Kidney epithelial cell (primary cell): ENCODE measurements around the gene ARFGAP2. TPM values are rescaled to one million over a fixed set of nuclear protein-coding genes. Genes with fewer than 3 reads are reported as not detected.
"Not testable (repeated sequence)": the region's sequence is repeated elsewhere in the genome, so short reads cannot be mapped to it uniquely, and the experiment has no call there.

Experiments used
- DNase-seq: peaks from one replicate; pipeline ENCODE4 v3.0.0-alpha.2; 2010; ENCODE audit warnings: low read depth
- H3K27me3 ChIP-seq: 2 replicates; pipeline ENCODE4 v1.6.0; 2011; ENCODE audit warnings: low read length; ENCODE audit not compliant: control insufficient read depth, insufficient read depth
- H3K36me3 ChIP-seq: 2 replicates; pipeline ENCODE4 v1.5.1; 2011; ENCODE audit warnings: low read length; ENCODE audit not compliant: control insufficient read depth, insufficient read depth
- H3K4me3 ChIP-seq: 2 replicates; pipeline ENCODE4 v1.5.1; 2011; ENCODE audit warnings: low read depth, mild to moderate bottlenecking, control low read depth, low read length
- CTCF ChIP-seq: IDR thresholded peaks from 2 replicates; pipeline ENCODE4 v1.5.1; 2011; ENCODE audit warnings: mild to moderate bottlenecking, moderate library complexity, low read length, control low read depth, inconsistent platforms; ENCODE audit not compliant: insufficient read depth, poor library complexity, severe bottlenecking
- total RNA-seq: library from RNA; depleted of rRNA; stranded (reverse); fragments of >200 nt; gene quantifications from 2 replicates; pipeline ENCODE4 v1.2.3, GENCODE V29; 2015

The ARFGAP2 gene
- total RNA-seq, 1 donor from 2014 or later, result 95.7 TPM

DNA sequence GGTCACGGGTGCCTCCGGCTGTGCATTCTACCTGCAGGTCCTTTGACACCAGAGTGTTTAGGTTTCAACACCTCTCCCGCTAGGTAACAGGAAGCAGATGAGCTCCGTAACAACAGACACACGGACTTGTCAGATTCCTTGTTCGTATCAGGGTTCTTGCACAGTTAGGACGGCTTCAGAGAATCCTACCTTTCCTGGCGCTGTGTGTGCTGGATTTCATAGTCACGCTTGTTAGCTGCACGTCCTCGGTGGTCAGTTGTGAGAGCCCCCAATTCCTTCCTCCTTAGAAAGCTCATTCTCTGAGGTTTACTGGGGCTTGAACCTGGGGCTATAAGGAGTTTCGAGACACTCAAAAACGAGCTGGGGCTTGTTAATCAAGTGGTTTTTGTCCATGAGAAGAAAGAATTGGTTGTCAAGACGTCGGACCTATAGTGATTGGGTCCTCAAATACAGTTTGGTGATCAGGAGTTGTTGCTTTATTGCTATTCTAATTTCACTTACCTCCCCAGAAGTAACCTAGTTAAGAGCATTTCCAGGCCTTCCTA, 38.8 kb upstream of the ARFGAP2 start:
- H3K36me3 ChIP-seq, result no peaks in the 10 kb centered on the region
- no peaks in the 10 kb centered on the region for H3K27me3 ChIP-seq
- DNase-seq, result no peak
- no peak for TF ChIP-seq CTCF
- peak overlapping the region; percentile 40 for H3K4me3 ChIP-seq

DNA sequence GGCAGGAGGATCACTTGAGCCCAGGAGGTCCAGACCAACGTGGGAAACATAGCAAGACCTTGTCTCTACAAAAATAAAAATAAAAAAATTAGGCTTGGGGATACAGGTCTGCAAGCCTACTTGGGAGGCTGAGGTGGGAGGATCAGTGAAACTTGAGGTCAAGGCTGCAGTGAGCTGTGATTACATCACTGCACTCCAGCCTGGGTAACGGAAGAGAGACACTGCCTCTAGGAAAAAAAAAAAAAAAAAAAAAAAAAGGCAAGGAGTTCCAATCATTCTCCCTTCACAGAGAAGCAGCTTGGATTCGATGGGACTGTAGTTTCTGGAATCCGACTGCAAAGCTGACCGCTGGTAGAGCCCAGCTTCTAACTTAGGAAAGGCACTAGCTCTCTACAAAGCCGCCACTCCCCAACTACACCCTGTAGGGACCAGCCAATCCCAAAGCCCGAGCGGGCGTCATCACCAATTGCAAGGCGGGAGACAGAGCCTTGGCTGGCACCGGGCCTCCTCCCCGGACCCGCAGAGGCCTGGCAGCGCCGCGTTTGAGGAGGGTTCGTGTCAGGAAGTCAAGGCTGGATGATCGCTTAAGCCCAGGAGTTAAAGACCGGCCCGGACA, 37.4 kb upstream of the ARFGAP2 start:
- no peak for TF ChIP-seq CTCF
- no peaks in the 10 kb centered on the region for H3K36me3 ChIP-seq
- peak overlapping the region; percentile 40 for H3K4me3 ChIP-seq
- DNase-seq, result peak; percentile 76
- no peaks in the 10 kb centered on the region for H3K27me3 ChIP-seq

- no peak for DNase-seq
- no peak for TF ChIP-seq CTCF
- Histone ChIP-seq H3K36me3 (no peaks in the 10 kb centered on the region), H3K27me3 (no peaks in the 10 kb centered on the region), H3K4me3 (no peak overlapping the region)
Observed at GRCh38 chr11:47212938-47213337, 36.3 kb upstream of the ARFGAP2 start.

DNA sequence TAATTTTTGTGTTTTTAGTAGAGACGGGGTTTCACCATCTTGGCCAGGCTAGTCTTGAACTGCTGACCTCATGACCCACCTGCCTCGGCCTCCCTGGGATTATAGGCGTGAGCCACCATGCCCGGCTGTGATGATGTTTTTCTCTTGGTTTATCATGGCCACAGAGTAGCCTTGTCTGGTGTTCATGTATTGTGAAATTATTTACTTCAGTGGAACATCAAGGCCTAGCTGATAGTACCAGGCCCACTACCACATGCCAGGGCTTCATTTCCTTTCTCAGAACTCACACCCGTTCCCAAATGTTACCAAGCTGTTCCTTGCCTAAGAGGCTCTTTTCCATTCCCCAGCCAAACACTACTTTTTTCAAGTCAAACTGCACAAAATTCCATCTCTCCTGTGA, 31.9 kb upstream of the ARFGAP2 start:
- DNase-seq, result no peak
- H3K4me3 ChIP-seq, result no peak overlapping the region
- H3K27me3 ChIP-seq, result no peaks in the 10 kb centered on the region
- no peaks in the 10 kb centered on the region for H3K36me3 ChIP-seq
- no peak for TF ChIP-seq CTCF

DNA sequence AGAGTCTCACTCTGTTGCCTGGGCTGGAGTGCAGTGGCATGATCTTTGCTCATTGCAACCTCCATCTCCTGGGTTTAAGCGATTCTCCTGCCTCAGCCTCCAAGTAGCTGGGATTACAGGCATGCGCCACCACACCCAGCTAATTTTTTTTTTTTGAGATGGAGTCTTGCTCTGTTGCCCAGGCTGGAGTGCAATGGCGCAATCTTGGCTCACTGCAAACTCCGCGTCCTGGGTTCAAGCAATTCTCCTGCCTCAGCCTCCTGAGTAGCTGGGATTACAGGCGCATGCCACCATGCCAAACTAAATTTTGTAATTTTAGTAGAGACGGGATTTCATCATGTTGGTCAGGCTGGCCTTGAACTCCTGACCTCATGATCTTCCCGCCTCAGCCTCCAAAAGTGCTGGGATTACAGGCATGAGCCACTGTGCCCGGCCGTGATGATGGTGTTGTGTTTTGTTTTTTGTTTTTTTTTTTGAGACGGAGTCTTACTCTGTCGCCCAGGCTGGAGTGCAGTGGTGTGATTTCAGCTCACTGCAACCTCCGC, 31.4 kb upstream of the ARFGAP2 start:
- not testable (repeated sequence) for DNase-seq, H3K4me3 ChIP-seq, H3K36me3 ChIP-seq, H3K27me3 ChIP-seq

GRCh38 chr11:47207459-47207858, 30.8 kb upstream of the ARFGAP2 start:
- H3K36me3 ChIP-seq, result no peaks in the 10 kb centered on the region
- DNase-seq, result no peak
- no peak overlapping the region for H3K4me3 ChIP-seq
- H3K27me3 ChIP-seq, result no peaks in the 10 kb centered on the region
- no peak for TF ChIP-seq CTCF

- not testable (repeated sequence) for H3K4me3 ChIP-seq, DNase-seq, H3K27me3 ChIP-seq, H3K36me3 ChIP-seq
Observed at GRCh38 chr11:47206577-47206976, 29.9 kb upstream of the ARFGAP2 start.
